Heart right ventricle (tissue), 16 donors: ENCODE data around the gene RETREG3. TPM values are rescaled to one million over a fixed set of nuclear protein-coding genes. Genes with fewer than 3 reads are reported as not detected.
A peak's percentile ranks its signal among the peaks of the same experiment; 100 is the strongest.

Experiments
- ATAC-seq, 8 donors: fragments of 200-7000 bp; cut with Tn5 transposase; one replicate each; pipeline ENCODE4 v1.9.1; 2020; ENCODE audit warnings: mild to moderate bottlenecking in 8 of 8, moderate library complexity in 8 of 8, moderate number of reproducible peaks in 1 of 8
- DNase-seq, 2 donors: peaks; one replicate each; pipeline ENCODE4 v3.0.0-alpha.2; 2020
- H3K27ac ChIP-seq, 10 donors: fragments of 200-600 bp; sonication (generic) in 2 of 10; one replicate each; pipeline versions ENCODE4 v1.5.0 to v1.8.0; 2020 to 2022; ENCODE audit warnings: mild to moderate bottlenecking in 3 of 10
- H3K27me3 ChIP-seq, 7 donors: fragments of 200-600 bp; one replicate each; pipeline ENCODE4 v1.8.0; 2021 to 2022; ENCODE audit warnings: mild to moderate bottlenecking in 2 of 7
- H3K36me3 ChIP-seq, 9 donors: fragments of 200-600 bp; sonication (generic) in 1 of 9; one replicate each; pipeline versions ENCODE4 v1.5.0 to v1.8.0; 2020 to 2022; ENCODE audit warnings: mild to moderate bottlenecking in 2 of 9
- H3K4me1 ChIP-seq, 9 donors: fragments of 200-600 bp; sonication (generic) in 1 of 9; one replicate each; pipeline versions ENCODE4 v1.5.0 to v1.8.0; 2020 to 2022; ENCODE audit warnings: mild to moderate bottlenecking in 4 of 9
- H3K4me3 ChIP-seq, 10 donors: fragments of 200-600 bp; sonication (generic) in 2 of 10; one replicate each; pipeline versions ENCODE4 v1.5.0 to v1.8.0; 2020 to 2022; ENCODE audit warnings: mild to moderate bottlenecking in 7 of 10, moderate library complexity in 2 of 10
- H3K9me3 ChIP-seq, 11 donors: fragments of 200-600 bp in 10 of 11; sonication (generic) in 2 of 11; one replicate each; pipeline versions ENCODE4 v1.5.0 to v1.8.0; 2013 to 2022; ENCODE audit warnings: mild to moderate bottlenecking in 2 of 11, control low read depth in 1 of 11, moderate library complexity in 1 of 11
- CTCF ChIP-seq, 9 donors: fragments of 200-600 bp; sonication (generic) in 2 of 9; IDR thresholded peaks; one replicate each; pipeline versions ENCODE4 v1.5.0 to v1.8.0; 2021 to 2022; ENCODE audit warnings: antibody characterized with exemption in 9 of 9, mild to moderate bottlenecking in 5 of 9, moderate library complexity in 1 of 9
- WGBS, 2 donors: extraction: QIAGEN DNeasy Blood & Tissue Kit; methylation state at CpG; one replicate each; pipeline ENCODE4 v1.1.7; 2013; ENCODE audit warnings: inconsistent platforms in 1 of 2; 5-methylcytosine and 5-hydroxymethylcytosine counted together
- intact Hi-C, 10 donors: fragments of 100-400 bp; cut with DNase I; formaldehyde crosslinking; loops; one replicate each; pipeline versions ENCODE4 v1.11.1 to v1.14.2; 2022
- polyA plus RNA-seq, 2 donors: library from polyadenylated mRNA; stranded (reverse); fragments of 200-250 nt; gene quantifications; one replicate each; pipeline ENCODE4 v1.2.3, GENCODE V29; 2013
- total RNA-seq, 10 donors: library from RNA; stranded (reverse); fragmentation: NEBNext Ultra II Directional in 3 of 10; extraction: Animal tissue kit (Norgen Biotek cat#: 25700) in 3 of 10; gene quantifications; one replicate each; pipeline versions ENCODE4 v1.2.1 to v1.2.4, GENCODE V29; 2021 to 2023
- donor health status: Arrhythmogenic right ventricular cardiomyopathy.
- donor health status: ischemic (EF 13 %, LVEDD 7.1; RV severe dilation, severe dysfunction).
- donor health status: healthy with polysubstance abuse.
- donor health status: DM: no; HTN: yes; CAD: no.
- donor health status: DM: no; HTN: no; CAD: no.
- donor health status: ischemic (EF 25% LVEDD 6.9; RV normal size, moderate dysfunction).
- donor health status: ischemic (EF 25% LVEDD 5.7; RV mildly dilated, moderate dysfunction).
- donor health status: healthy.
- donor health status: DM: yes; HTN: yes; CAD: no.
- donor health status: Ischemic cardiomyopathy.
- donor health status: ischemic (EF 35%, LVEDD 5.7; RV mildly dilated, moderate dysfunction).
- donor health status: nonischemic (EF 11% LVEDD 7.7; RV severe dilation, severe dysfunction).
- donor health status: DM: yes; HTN: yes; CAD: no.
- donor health status: PGD.
- donor health status: ischemic (EF 29% LVEDD 5.4; RV normal size, mild dysfunction).
- donor health status: nonischemic (EF 23%, LVEDD 6.1; RV moderate dilation, normal function).

Gene RETREG3
- total and polyA plus RNA-seq, 12 donors = 9.8 to 29.9 (median 22.8) TPM

GRCh38 chr17:42538482-42538881 is 70.7 kb downstream of the RETREG3 start:
- no peaks in the 10 kb centered on the region for H3K9me3 ChIP-seq
- 97 to 98% methylated on average over 14 of the region's 14 CpGs for WGBS, 2 donors
- no peaks in the 10 kb centered on the region for H3K27me3 ChIP-seq
- DNase-seq (no peak), ATAC-seq (no peak)
- H3K36me3 ChIP-seq = peaks cover 0 to 54% (median 19%) of the 10 kb centered on the region in 9 donors
- peaks cover 3 to 27% (median 22%) of the 10 kb centered on the region in 9 donors for H3K4me1 ChIP-seq
- intact Hi-C loops = no loop called here
- no peak overlapping the region for H3K4me3 ChIP-seq
- no peak for TF ChIP-seq CTCF (IDR thresholded peaks at IDR 0.05)
- no peak overlapping the region for H3K27ac ChIP-seq

DNA sequence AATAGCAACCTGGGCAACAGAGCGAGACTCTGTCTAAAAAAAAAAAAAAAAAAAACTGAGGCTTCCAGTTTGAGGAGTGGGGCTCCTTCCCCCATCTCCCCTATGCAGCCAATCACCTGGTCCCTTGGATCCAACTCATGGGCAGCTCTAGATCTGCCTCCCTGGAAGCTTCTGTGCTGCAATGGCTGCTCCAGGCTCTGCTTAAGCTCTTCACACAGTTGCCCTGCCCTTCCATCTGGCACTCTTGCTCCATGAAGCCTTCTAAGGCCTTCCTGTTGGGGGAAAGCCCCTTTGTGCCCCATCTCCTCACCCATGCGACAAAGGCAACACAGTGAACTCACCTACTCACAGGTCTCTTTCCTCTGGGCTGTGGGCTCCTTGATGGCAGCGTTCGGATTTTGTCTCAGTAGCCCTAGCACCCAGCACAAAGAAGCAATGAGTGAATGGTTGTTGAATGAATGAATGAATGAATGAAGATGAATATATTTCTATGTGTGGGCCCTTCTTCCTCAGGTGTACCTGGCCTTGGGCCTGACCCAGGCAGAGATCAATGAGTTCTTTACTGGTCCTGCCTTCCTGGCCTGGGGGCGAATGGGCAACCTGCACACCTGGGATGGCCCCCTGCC is 71.2 kb downstream of the RETREG3 start:
- peaks cover 0 to 48% (median 17%) of the 10 kb centered on the region in 9 donors for H3K36me3 ChIP-seq
- intact Hi-C loops = no loop called here

DNA sequence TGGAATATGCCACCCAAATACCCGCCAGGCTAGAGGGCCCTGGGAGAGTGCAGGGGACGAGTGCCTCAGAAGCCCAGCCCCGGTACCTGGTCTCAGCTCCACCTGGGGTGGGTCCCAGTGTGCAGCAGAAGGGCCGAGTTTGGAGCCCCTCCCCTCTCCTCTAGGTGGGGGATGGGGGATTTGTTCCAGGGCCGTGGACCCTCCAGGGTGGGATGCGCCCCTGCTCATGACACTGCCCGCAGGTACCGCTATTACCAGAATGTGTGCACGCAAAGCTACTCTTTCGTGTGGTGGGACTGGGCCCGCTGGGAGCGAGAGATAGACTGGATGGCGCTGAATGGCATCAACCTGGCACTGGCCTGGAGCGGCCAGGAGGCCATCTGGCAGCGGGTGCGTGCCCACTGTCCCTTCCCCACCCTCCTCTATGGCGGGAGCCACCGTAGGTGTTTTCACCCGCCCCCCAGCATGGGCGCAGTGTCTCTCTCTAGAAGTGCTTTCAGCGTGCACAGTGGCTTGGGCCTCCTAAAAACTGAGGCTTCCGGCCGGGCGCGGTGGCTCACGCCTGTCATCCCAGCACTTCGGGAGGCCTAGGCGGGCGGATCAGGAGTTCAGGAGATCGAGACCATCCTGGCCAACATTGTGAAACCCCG is 71.9 kb downstream of the RETREG3 start:
- H3K4me3 ChIP-seq = peak overlapping the region; percentile 30 to 88 (median 72)
- WGBS, 2 donors = 89 to 90% methylated on average over 30 to 31 of the region's 31 CpGs
- peaks cover 3 to 35% (median 22%) of the 10 kb centered on the region in 9 donors for H3K4me1 ChIP-seq
- DNase-seq (no peak), ATAC-seq (peak in 4 of 8 donors; percentile 0 to 39 (median 2))
- H3K27ac ChIP-seq = peak overlapping the region in 9 of 10 donors; percentile 73 to 98 (median 86)
- no peaks in the 10 kb centered on the region for H3K9me3 ChIP-seq
- peaks cover 0 to 42% (median 10%) of the 10 kb centered on the region in 9 donors for H3K36me3 ChIP-seq
- intact Hi-C loops = no loop called here
- no peak for TF ChIP-seq CTCF (IDR thresholded peaks at IDR 0.05)
- H3K27me3 ChIP-seq = no peaks in the 10 kb centered on the region

More for the DNA sequence above, 71.2 kb downstream of the RETREG3 start:
- 95 to 96% methylated on average over 5 of the region's 5 CpGs for WGBS, 2 donors
- DNase-seq (no peak), ATAC-seq (no peak)
- no peak overlapping the region for H3K4me3 ChIP-seq
- H3K27me3 ChIP-seq = no peaks in the 10 kb centered on the region
- H3K9me3 ChIP-seq = no peaks in the 10 kb centered on the region
- TF ChIP-seq CTCF (IDR thresholded peaks at IDR 0.05) = no peak
- peaks cover 3 to 29% (median 22%) of the 10 kb centered on the region in 9 donors for H3K4me1 ChIP-seq
- no peak overlapping the region for H3K27ac ChIP-seq

GRCh38 chr17:42536372-42537155 is 72.6 kb downstream of the RETREG3 start:
- TF ChIP-seq CTCF (IDR thresholded peaks at IDR 0.05) = peak in 1 of 9 donors; percentile 29
- Histone ChIP-seq H3K4me1 (peaks cover 3 to 39% (median 24%) of the 10 kb centered on the region in 9 donors), H3K27me3 (no peaks in the 10 kb centered on the region), H3K27ac (peak overlapping the region; percentile 73 to 98 (median 86)), H3K4me3 (peak overlapping the region; percentile 30 to 88 (median 72)), H3K9me3 (no peaks in the 10 kb centered on the region), H3K36me3 (peaks cover 0 to 35% (median 3%) of the 10 kb centered on the region in 9 donors)
- ATAC-seq (peak; percentile 52 to 72 (median 60)), DNase-seq (peak; percentile 76 to 88)
- intact Hi-C loops = loop anchor here in 1 of 10 donors (1.0 kb wide), 1 partner anchor 143 kb away; no protein-coding TSS in a partner anchor
- WGBS, 2 donors = 1 to 2% methylated on average over 38 to 63 of the region's 65 CpGs
